ENCODE data around the gene FITM2.
"Not testable (repeated sequence)": the region's sequence is repeated elsewhere in the genome, so short reads cannot be mapped to it uniquely, and the experiment has no call there.

FITM2 gene

DNA sequence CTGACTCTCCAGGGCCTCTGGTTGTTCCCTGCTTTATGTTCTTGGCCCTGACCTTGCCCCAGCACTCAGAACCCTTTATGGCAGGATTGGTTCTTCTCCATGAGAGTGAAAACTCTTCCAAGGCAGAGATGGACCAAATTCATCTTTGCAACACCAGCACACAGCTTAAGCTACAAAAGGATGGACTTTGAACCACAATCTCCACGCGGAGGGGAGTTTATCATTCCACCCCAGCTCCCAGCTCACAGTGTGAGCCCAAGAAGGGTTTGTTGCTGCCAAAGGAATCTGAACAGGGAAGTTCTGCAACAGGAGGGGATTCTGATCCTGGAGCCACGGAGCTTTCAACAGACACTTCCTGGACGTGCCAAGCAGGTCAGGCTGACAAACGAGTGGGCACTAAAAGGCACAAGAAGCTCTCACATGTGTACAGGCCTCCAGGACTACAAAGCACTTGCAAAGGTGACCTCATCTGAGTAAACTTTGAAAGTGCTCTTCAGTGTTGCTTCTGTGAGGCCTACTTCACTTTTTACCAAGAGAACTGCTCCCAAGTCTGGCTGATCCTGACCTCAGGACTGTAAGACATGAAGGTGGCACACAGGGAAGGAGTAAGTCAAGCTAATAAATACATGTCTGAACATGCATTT, 8.9 kb downstream of the FITM2 start:
- no peak overlapping the region for H3K4me3 ChIP-seq (ENCODE audit: control insufficient read depth, low read depth, low read length)
- DNase-seq (ENCODE audit: low read depth) = no peak
- TF ChIP-seq, protein P1, sequence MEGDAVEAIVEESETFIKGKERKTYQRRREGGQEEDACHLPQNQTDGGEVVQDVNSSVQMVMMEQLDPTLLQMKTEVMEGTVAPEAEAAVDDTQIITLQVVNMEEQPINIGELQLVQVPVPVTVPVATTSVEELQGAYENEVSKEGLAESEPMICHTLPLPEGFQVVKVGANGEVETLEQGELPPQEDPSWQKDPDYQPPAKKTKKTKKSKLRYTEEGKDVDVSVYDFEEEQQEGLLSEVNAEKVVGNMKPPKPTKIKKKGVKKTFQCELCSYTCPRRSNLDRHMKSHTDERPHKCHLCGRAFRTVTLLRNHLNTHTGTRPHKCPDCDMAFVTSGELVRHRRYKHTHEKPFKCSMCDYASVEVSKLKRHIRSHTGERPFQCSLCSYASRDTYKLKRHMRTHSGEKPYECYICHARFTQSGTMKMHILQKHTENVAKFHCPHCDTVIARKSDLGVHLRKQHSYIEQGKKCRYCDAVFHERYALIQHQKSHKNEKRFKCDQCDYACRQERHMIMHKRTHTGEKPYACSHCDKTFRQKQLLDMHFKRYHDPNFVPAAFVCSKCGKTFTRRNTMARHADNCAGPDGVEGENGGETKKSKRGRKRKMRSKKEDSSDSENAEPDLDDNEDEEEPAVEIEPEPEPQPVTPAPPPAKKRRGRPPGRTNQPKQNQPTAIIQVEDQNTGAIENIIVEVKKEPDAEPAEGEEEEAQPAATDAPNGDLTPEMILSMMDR (IDR thresholded peaks at IDR 0.05; ENCODE audit: control insufficient read depth, insufficient read depth, low read depth, low read length, missing control alignments) = no peak

DNA sequence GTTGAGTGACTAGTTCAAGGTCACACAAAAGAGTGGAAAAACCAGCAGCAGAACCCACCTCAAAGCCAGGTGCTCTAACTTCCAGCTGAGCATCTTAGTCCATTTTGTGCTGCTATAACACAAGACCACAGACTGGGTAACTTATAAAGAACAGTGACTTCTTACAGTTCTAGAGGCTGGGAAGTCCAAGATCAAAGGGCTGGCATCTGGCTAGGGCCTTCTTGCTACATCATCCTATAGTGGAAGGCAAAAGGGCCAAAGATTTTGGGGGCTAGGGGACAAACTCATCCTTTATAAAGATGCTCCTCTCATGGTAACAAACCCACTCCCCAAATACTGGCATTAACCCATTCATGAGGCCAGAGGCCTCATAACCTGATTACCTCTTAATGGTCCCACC, 9.7 kb downstream of the FITM2 start:
- H3K4me3 ChIP-seq (ENCODE audit: control insufficient read depth, low read depth, low read length) = no peak overlapping the region
- no peak for DNase-seq (ENCODE audit: low read depth)
- TF ChIP-seq, protein P1 (IDR thresholded peaks at IDR 0.05; ENCODE audit: control insufficient read depth, insufficient read depth, low read depth, low read length, missing control alignments) = no peak

- H3K4me3 ChIP-seq (ENCODE audit: control insufficient read depth, low read depth, low read length); DNase-seq (ENCODE audit: low read depth): not testable (repeated sequence)
These were observed 11.9 kb downstream of the FITM2 start for GRCh38 chr20:44299011-44299535.

GRCh38 chr20:44297721-44298120, 13.3 kb downstream of the FITM2 start:
- no peak for DNase-seq (ENCODE audit: low read depth)
- TF ChIP-seq, protein P1 (IDR thresholded peaks at IDR 0.05; ENCODE audit: control insufficient read depth, insufficient read depth, low read depth, low read length, missing control alignments) = no peak
- H3K4me3 ChIP-seq (ENCODE audit: control insufficient read depth, low read depth, low read length) = no peak overlapping the region

GRCh38 chr20:44296011-44296410, 15.0 kb downstream of the FITM2 start:
- TF ChIP-seq, protein P1 (IDR thresholded peaks at IDR 0.05; ENCODE audit: control insufficient read depth, insufficient read depth, low read depth, low read length, missing control alignments) = no peak
- H3K4me3 ChIP-seq (ENCODE audit: control insufficient read depth, low read depth, low read length) = no peak overlapping the region
- no peak for DNase-seq (ENCODE audit: low read depth)

GRCh38 chr20:44291754-44292153, 19.2 kb downstream of the FITM2 start:
- no peak overlapping the region for H3K4me3 ChIP-seq (ENCODE audit: control insufficient read depth, low read depth, low read length)
- TF ChIP-seq, protein P1 (IDR thresholded peaks at IDR 0.05; ENCODE audit: control insufficient read depth, insufficient read depth, low read depth, low read length, missing control alignments) = no peak
- DNase-seq (ENCODE audit: low read depth) = no peak

DNA sequence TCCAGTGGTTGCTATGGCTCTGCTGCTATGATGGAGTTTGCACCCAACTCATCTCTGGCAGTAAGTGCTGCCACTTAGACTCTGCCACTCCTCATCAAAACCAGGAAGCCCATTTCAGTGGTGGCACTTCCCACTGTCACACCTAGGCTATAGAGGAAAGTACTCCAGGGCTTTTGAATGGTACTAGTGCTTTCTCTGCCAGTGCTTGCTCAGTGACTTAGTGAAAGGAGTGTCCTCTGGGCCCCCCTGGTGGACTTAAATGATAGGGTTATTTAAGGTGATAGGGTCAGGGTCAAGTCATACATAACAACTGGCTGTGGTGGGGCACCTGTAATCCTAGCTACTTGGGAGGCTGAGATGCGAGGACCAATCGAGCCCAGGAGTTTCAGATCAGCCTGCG, 22.8 kb downstream of the FITM2 start:
- no peak overlapping the region for H3K4me3 ChIP-seq (ENCODE audit: control insufficient read depth, low read depth, low read length)
- DNase-seq (ENCODE audit: low read depth) = no peak
- TF ChIP-seq, protein P1 (IDR thresholded peaks at IDR 0.05; ENCODE audit: control insufficient read depth, insufficient read depth, low read depth, low read length, missing control alignments) = no peak

All from AG09309 (cell line).